Neural progenitor cell (in vitro differentiated cells): ENCODE results near the gene ANTXR1.

Experiments used
- CTCF ChIP-seq: fragments of 200-600 bp; sonication (generic); IDR thresholded peaks from 2 replicates; pipeline ENCODE4 v1.5.1; 2017; ENCODE audit warnings: antibody characterized with exemption, mild to moderate bottlenecking
- EZH2 ChIP-seq: fragments of 200-600 bp; sonication (generic); IDR thresholded peaks from 2 replicates; pipeline ENCODE4 v1.6.1; 2017; ENCODE audit warnings: antibody characterized with exemption, mild to moderate bottlenecking, moderate library complexity
- EZH2phosphoT487 ChIP-seq: fragments of 200-600 bp; sonication (generic); IDR thresholded peaks from 2 replicates; pipeline ENCODE4 v1.6.1; 2017; ENCODE audit warnings: antibody characterized with exemption

- TF ChIP-seq CTCF (no peak), EZH2phosphoT487 (no peak), EZH2 (no peak)
These were observed 63.6 kb downstream of the ANTXR1 start for GRCh38 chr2:69076601-69077000.
